Upper lobe of left lung (tissue), 4 donors: Measurements from ENCODE around the gene USPL1.

Source experiments
- POLR2A ChIP-seq, 4 donors: fragments of 450-650 bp; IDR thresholded peaks; one replicate each; pipeline ENCODE4 v1.5.1; 2016 to 2017; ENCODE audit warnings: antibody characterized with exemption in 4 of 4, mild to moderate bottlenecking in 2 of 4
- POLR2AphosphoS5 ChIP-seq, 2 donors: sonication (generic); formaldehyde crosslinking; IDR thresholded peaks; one replicate each; pipeline ENCODE4 v1.5.1; 2017; ENCODE audit warnings: antibody characterized with exemption in 2 of 2
- TF ChIP-seq, protein P1 (sequence below), 6 experiments: fragments of 450-650 bp in 4 of 6; fragments of 200-600 bp in 2 of 6; sonication (generic) in 2 of 6; IDR thresholded peaks; one replicate each; pipeline ENCODE4 v1.5.1; 2016 to 2019; ENCODE audit warnings: antibody characterized with exemption in 6 of 6

DNA sequence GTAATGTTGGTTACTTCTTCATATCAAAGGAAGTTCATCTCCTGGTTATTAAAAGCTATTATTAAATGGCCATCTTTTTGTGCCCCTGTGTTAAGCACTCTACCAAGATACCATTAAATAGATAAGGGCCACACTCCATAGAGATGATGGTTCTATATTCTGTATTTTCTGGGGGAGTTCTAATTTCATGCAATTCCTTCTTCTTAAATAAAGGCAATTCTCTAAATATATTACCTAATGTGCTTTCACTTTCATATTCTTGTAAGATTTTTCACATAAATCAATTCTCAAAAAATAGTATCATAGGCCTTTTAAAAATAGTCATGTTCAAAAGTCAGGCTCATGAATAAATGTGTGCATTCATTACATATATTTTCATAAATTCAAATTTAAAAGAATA is 47.0 kb upstream of the USPL1 start:
- TF ChIP-seq, protein P1, sequence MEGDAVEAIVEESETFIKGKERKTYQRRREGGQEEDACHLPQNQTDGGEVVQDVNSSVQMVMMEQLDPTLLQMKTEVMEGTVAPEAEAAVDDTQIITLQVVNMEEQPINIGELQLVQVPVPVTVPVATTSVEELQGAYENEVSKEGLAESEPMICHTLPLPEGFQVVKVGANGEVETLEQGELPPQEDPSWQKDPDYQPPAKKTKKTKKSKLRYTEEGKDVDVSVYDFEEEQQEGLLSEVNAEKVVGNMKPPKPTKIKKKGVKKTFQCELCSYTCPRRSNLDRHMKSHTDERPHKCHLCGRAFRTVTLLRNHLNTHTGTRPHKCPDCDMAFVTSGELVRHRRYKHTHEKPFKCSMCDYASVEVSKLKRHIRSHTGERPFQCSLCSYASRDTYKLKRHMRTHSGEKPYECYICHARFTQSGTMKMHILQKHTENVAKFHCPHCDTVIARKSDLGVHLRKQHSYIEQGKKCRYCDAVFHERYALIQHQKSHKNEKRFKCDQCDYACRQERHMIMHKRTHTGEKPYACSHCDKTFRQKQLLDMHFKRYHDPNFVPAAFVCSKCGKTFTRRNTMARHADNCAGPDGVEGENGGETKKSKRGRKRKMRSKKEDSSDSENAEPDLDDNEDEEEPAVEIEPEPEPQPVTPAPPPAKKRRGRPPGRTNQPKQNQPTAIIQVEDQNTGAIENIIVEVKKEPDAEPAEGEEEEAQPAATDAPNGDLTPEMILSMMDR (IDR thresholded peaks at IDR 0.05): no peak
- TF ChIP-seq POLR2A (IDR thresholded peaks at IDR 0.05): no peak
- no peak for TF ChIP-seq POLR2AphosphoS5 (IDR thresholded peaks at IDR 0.05)
